ENCODE data around the gene AADAC. TPM values are rescaled to one million over a fixed set of nuclear protein-coding genes. Genes with fewer than 3 reads are reported as not detected.

The AADAC gene
- total RNA-seq, 3 donors from 2014 or later (not counting 1 experiment from before 2014, with no cell fraction given): not detected

GRCh38 chr3:151816091-151816604 is 2.2 kb downstream of the AADAC start:
- Histone ChIP-seq H3K4me1 (ENCODE audit: control insufficient read depth, insufficient read depth, low read length) (no peaks in the 10 kb centered on the region), H3K27ac (ENCODE audit: low read length) (no peak overlapping the region), H3K4me3 (ENCODE audit: low read length) (no peak overlapping the region), H3K36me3 (ENCODE audit: control insufficient read depth, insufficient read depth, low read length) (no peaks in the 10 kb centered on the region), H3K27me3 (ENCODE audit: control insufficient read depth, insufficient read depth, low read length) (no peaks in the 10 kb centered on the region), H3K9me3 (ENCODE audit: control insufficient read depth, insufficient read depth, low read length) (no peaks in the 10 kb centered on the region)
- Mint-ChIP-seq H3K4me1 (no peaks in the 10 kb centered on the region), H3K4me3 (no peak overlapping the region), H3K27ac (no peak overlapping the region), H3K27me3 (ENCODE audit: low read depth in 2 of 2) (peaks cover 0 to 5% of the 10 kb centered on the region in 2 donors), H3K9me3 (no peaks in the 10 kb centered on the region), H3K36me3 (no peaks in the 10 kb centered on the region)
- ATAC-seq (no peak), DNase-seq (no peak)
- intact Hi-C loops (cut with micrococcal nuclease): no loop called here
- no peak for TF ChIP-seq CTCF (IDR thresholded peaks at IDR 0.05)
- 68% methylated on average over 2 of the region's 3 CpGs for whole genome bisulfite sequencing (ENCODE audit: insufficient coverage)

GRCh38 chr3:151817473-151817872 is 3.6 kb downstream of the AADAC start:
- WGBS (ENCODE audit: insufficient coverage): 86% methylated on average over 5 of the region's 5 CpGs

GRCh38 chr3:151818361-151818760 is 4.4 kb downstream of the AADAC start:
- no peak for TF ChIP-seq CTCF (IDR thresholded peaks at IDR 0.05)
- no peak overlapping the region for H3K4me3 ChIP-seq (ENCODE audit: low read length)
- no peak for ATAC-seq
- 88% methylated on average over 4 of the region's 4 CpGs for WGBS (ENCODE audit: insufficient coverage)
- intact Hi-C loops (cut with micrococcal nuclease): no loop called here
- Mint-ChIP-seq H3K27me3 (ENCODE audit: low read depth in 2 of 2) (peaks cover 0 to 5% of the 10 kb centered on the region in 2 donors), H3K36me3 (no peaks in the 10 kb centered on the region), H3K9me3 (no peaks in the 10 kb centered on the region), H3K4me1 (no peaks in the 10 kb centered on the region), H3K4me3 (no peak overlapping the region), H3K27ac (no peak overlapping the region)
- no peak overlapping the region for H3K27ac ChIP-seq (ENCODE audit: low read length)
- no peak for DNase-seq
- no peaks in the 10 kb centered on the region for H3K27me3 ChIP-seq (ENCODE audit: control insufficient read depth, insufficient read depth, low read length)
- H3K36me3 ChIP-seq (ENCODE audit: control insufficient read depth, insufficient read depth, low read length): no peaks in the 10 kb centered on the region
- no peaks in the 10 kb centered on the region for H3K4me1 ChIP-seq (ENCODE audit: control insufficient read depth, insufficient read depth, low read length)
- H3K9me3 ChIP-seq (ENCODE audit: control insufficient read depth, insufficient read depth, low read length): no peaks in the 10 kb centered on the region

More at GRCh38 chr3:151817473-151817872, 3.6 kb downstream of the AADAC start:
- no peaks in the 10 kb centered on the region for H3K4me1 ChIP-seq (ENCODE audit: control insufficient read depth, insufficient read depth, low read length)
- H3K27me3 Mint-ChIP-seq (ENCODE audit: low read depth in 2 of 2): peaks cover 0 to 5% of the 10 kb centered on the region in 2 donors
- no peaks in the 10 kb centered on the region for H3K9me3 Mint-ChIP-seq
- DNase-seq (no peak), ATAC-seq (no peak)
- no peaks in the 10 kb centered on the region for H3K27me3 ChIP-seq (ENCODE audit: control insufficient read depth, insufficient read depth, low read length)
- no peak overlapping the region for H3K4me3 ChIP-seq (ENCODE audit: low read length)
- no peaks in the 10 kb centered on the region for H3K36me3 ChIP-seq (ENCODE audit: control insufficient read depth, insufficient read depth, low read length)
- H3K4me1 Mint-ChIP-seq: no peaks in the 10 kb centered on the region
- H3K36me3 Mint-ChIP-seq: no peaks in the 10 kb centered on the region
- TF ChIP-seq CTCF (IDR thresholded peaks at IDR 0.05): no peak
- intact Hi-C loops (cut with micrococcal nuclease): no loop called here
- H3K4me3 Mint-ChIP-seq: no peak overlapping the region
- no peaks in the 10 kb centered on the region for H3K9me3 ChIP-seq (ENCODE audit: control insufficient read depth, insufficient read depth, low read length)
- H3K27ac Mint-ChIP-seq: no peak overlapping the region
- H3K27ac ChIP-seq (ENCODE audit: low read length): no peak overlapping the region

GRCh38 chr3:151819910-151820309 is 6.0 kb downstream of the AADAC start:
- no peaks in the 10 kb centered on the region for H3K36me3 ChIP-seq (ENCODE audit: control insufficient read depth, insufficient read depth, low read length)
- Mint-ChIP-seq H3K4me1 (no peaks in the 10 kb centered on the region), H3K27me3 (ENCODE audit: low read depth in 2 of 2) (peaks cover 0 to 5% of the 10 kb centered on the region in 2 donors), H3K36me3 (no peaks in the 10 kb centered on the region), H3K4me3 (no peak overlapping the region), H3K9me3 (no peaks in the 10 kb centered on the region), H3K27ac (no peak overlapping the region)
- no peak for ATAC-seq
- TF ChIP-seq CTCF (IDR thresholded peaks at IDR 0.05): no peak
- 77% methylated on average over 4 of the region's 4 CpGs for WGBS (ENCODE audit: insufficient coverage)
- H3K4me3 ChIP-seq (ENCODE audit: low read length): no peak overlapping the region
- intact Hi-C loops (cut with micrococcal nuclease): no loop called here
- H3K9me3 ChIP-seq (ENCODE audit: control insufficient read depth, insufficient read depth, low read length): no peaks in the 10 kb centered on the region
- H3K4me1 ChIP-seq (ENCODE audit: control insufficient read depth, insufficient read depth, low read length): no peaks in the 10 kb centered on the region
- no peak for DNase-seq
- no peak overlapping the region for H3K27ac ChIP-seq (ENCODE audit: low read length)
- H3K27me3 ChIP-seq (ENCODE audit: control insufficient read depth, insufficient read depth, low read length): no peaks in the 10 kb centered on the region

Measured in natural killer cell (primary cell).